NCI-H2107 treated with DMSO at 0.1 percent for 48 hours (cell line): ENCODE results near the gene TAL2.

ENCODE experiments used
- DNase-seq: peaks from one replicate; lab custom pipeline; 2025; ENCODE audit not compliant: unreplicated experiment; lab: John Stamatoyannopoulos, UW

The TAL2 gene

GRCh38 chr9:105673850-105674387 is 11.7 kb downstream of the TAL2 start:
- no peak for DNase-seq

GRCh38 chr9:105676351-105676923 is 14.2 kb downstream of the TAL2 start:
- no peak for DNase-seq

- DNase-seq = no peak
These were observed 15.9 kb downstream of the TAL2 start for GRCh38 chr9:105678163-105678562.

- no peak for DNase-seq
These were observed 16.5 kb downstream of the TAL2 start for GRCh38 chr9:105678781-105679180.

- peak; percentile 27 for DNase-seq
These were observed 17.2 kb downstream of the TAL2 start for GRCh38 chr9:105679257-105680022.

- no peak for DNase-seq
These were observed 19.1 kb downstream of the TAL2 start for GRCh38 chr9:105681313-105681712.

GRCh38 chr9:105681724-105682123 is 19.5 kb downstream of the TAL2 start:
- no peak for DNase-seq

- DNase-seq = no peak
These were observed 21.5 kb downstream of the TAL2 start for GRCh38 chr9:105683688-105684275.

- DNase-seq = no peak
These were observed 24.7 kb downstream of the TAL2 start for GRCh38 chr9:105686936-105687335.

GRCh38 chr9:105690742-105691141 is 28.5 kb downstream of the TAL2 start:
- DNase-seq = no peak

- DNase-seq = peak; percentile 44
These were observed 31.4 kb downstream of the TAL2 start for GRCh38 chr9:105693435-105694189.

GRCh38 chr9:105694190-105694847 is 32.1 kb downstream of the TAL2 start, which contains the start of gene TMEM38B:
TMEM38B (plus strand) TSS chr9:105694541; CDS start chr9:105694661, 120 bp downstream.
- peak; percentile 46 for DNase-seq

GRCh38 chr9:105694848-105695581 is 32.8 kb downstream of the TAL2 start:
- peak; percentile 33 for DNase-seq

GRCh38 chr9:105696219-105696793 is 34.0 kb downstream of the TAL2 start:
- DNase-seq = no peak

GRCh38 chr9:105697871-105698270 is 35.6 kb downstream of the TAL2 start:
- DNase-seq = no peak

GRCh38 chr9:105698348-105698870 is 36.2 kb downstream of the TAL2 start:
- DNase-seq = no peak

GRCh38 chr9:105700668-105701067 is 38.4 kb downstream of the TAL2 start:
- no peak for DNase-seq

- DNase-seq = no peak
These were observed 38.9 kb downstream of the TAL2 start for GRCh38 chr9:105701145-105701544.

- no peak for DNase-seq
These were observed 40.0 kb downstream of the TAL2 start for GRCh38 chr9:105702207-105702606.
